HepG2 (cell line): ENCODE measurements around the gene AMBRA1.

Experiments
- RAD21 ChIP-seq: fragments of 450-650 bp; formaldehyde crosslinking; IDR thresholded peaks from 2 replicates; pipeline ENCODE4 v1.5.0; 2020; ENCODE audit warnings: mild to moderate bottlenecking
- TF ChIP-seq, protein P1 (sequence below): sonication (generic); formaldehyde crosslinking; conservative IDR thresholded peaks from 2 replicates; pipeline ENCODE4 v1.8.0; 2022; ENCODE audit warnings: low read depth, missing genetic modification reagents
- TF ChIP-seq, protein P2 (sequence below), 2 experiments: sonication (generic) in 1 of 2; formaldehyde crosslinking in 1 of 2; IDR thresholded peaks; 2 replicates each; pipeline versions ENCODE4 v1.5.1 to v1.6.1; 2011 to 2020; ENCODE audit warnings: borderline replicate concordance in 1 of 2, low read depth in 1 of 2, low read length in 1 of 2, mild to moderate bottlenecking in 1 of 2, missing genetic modification reagents in 1 of 2, moderate library complexity in 1 of 2
- TF ChIP-seq, protein P3 (sequence below): sonication (generic); formaldehyde crosslinking; IDR thresholded peaks from 2 replicates; pipeline ENCODE4 v1.9.0; 2022; ENCODE audit warnings: low read depth, missing genetic modification reagents

DNA sequence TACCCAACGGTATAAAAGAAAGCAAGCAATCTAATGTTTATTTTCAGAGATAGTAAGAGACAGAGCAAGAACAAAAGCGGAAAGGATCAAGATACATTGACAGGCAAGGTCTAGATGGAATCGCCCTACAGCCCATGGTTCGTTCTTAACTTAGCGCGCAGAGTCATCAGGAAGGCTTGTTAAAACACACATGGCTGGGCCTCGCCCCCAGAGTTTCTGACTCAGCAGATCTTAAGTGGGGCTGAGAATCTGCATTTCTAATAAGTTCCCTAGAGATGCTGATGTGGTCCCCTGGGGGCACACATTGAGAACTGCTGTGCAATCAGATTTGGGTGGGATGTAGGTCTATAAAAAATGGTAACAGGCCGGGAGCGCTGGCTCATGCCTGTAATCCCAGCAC lies 166.5 kb downstream of the AMBRA1 start:
- no peak for TF ChIP-seq RAD21 (CRISPR knock-in tag)
- TF ChIP-seq, protein P1, sequence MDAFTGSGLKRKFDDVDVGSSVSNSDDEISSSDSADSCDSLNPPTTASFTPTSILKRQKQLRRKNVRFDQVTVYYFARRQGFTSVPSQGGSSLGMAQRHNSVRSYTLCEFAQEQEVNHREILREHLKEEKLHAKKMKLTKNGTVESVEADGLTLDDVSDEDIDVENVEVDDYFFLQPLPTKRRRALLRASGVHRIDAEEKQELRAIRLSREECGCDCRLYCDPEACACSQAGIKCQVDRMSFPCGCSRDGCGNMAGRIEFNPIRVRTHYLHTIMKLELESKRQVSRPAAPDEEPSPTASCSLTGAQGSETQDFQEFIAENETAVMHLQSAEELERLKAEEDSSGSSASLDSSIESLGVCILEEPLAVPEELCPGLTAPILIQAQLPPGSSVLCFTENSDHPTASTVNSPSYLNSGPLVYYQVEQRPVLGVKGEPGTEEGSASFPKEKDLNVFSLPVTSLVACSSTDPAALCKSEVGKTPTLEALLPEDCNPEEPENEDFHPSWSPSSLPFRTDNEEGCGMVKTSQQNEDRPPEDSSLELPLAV: no peak
- TF ChIP-seq, protein P2, sequence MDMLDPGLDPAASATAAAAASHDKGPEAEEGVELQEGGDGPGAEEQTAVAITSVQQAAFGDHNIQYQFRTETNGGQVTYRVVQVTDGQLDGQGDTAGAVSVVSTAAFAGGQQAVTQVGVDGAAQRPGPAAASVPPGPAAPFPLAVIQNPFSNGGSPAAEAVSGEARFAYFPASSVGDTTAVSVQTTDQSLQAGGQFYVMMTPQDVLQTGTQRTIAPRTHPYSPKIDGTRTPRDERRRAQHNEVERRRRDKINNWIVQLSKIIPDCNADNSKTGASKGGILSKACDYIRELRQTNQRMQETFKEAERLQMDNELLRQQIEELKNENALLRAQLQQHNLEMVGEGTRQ (IDR thresholded peaks at IDR 0.05; ENCODE audit: low read depth, low read length): no peak
- TF ChIP-seq, protein P2 (CRISPR knock-in tag; IDR thresholded peaks at IDR 0.05; ENCODE audit: borderline replicate concordance): no peak
- TF ChIP-seq, protein P3, sequence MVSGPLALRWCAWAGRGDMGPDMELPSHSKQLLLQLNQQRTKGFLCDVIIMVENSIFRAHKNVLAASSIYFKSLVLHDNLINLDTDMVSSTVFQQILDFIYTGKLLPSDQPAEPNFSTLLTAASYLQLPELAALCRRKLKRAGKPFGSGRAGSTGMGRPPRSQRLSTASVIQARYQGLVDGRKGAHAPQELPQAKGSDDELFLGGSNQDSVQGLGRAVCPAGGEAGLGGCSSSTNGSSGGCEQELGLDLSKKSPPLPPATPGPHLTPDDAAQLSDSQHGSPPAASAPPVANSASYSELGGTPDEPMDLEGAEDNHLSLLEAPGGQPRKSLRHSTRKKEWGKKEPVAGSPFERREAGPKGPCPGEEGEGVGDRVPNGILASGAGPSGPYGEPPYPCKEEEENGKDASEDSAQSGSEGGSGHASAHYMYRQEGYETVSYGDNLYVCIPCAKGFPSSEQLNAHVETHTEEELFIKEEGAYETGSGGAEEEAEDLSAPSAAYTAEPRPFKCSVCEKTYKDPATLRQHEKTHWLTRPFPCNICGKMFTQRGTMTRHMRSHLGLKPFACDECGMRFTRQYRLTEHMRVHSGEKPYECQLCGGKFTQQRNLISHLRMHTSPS (CRISPR knock-in tag): no peak
